Erythroblast (primary cell): Measurements from ENCODE around the gene NKAIN2.

Experiments used
- GATA1 ChIP-seq: IDR thresholded peaks from 2 replicates; pipeline ENCODE4 v1.6.1; 2011; ENCODE audit warnings: low read depth, mild to moderate bottlenecking, control low read depth, low read length, moderate library complexity
- POLR2A ChIP-seq: IDR thresholded peaks from 2 replicates; pipeline ENCODE4 v1.6.1; 2011; ENCODE audit warnings: mild to moderate bottlenecking, low read length

- TF ChIP-seq POLR2A (no peak), GATA1 (no peak)
Observed at GRCh38 chr6:124026694-124027093, 223.0 kb downstream of the NKAIN2 start.
